Upper lobe of left lung (tissue), 4 donors: ENCODE results near the gene CEP41.
A peak's percentile ranks its signal among the peaks of the same experiment; 100 is the strongest.

Experiments
- POLR2A ChIP-seq, 4 donors: fragments of 450-650 bp; IDR thresholded peaks; one replicate each; pipeline ENCODE4 v1.5.1; 2016 to 2017; ENCODE audit warnings: antibody characterized with exemption in 4 of 4, mild to moderate bottlenecking in 2 of 4
- TF ChIP-seq, protein P1 (sequence below), 6 experiments: fragments of 450-650 bp in 4 of 6; fragments of 200-600 bp in 2 of 6; sonication (generic) in 2 of 6; IDR thresholded peaks; one replicate each; pipeline ENCODE4 v1.5.1; 2016 to 2019; ENCODE audit warnings: antibody characterized with exemption in 6 of 6

DNA sequence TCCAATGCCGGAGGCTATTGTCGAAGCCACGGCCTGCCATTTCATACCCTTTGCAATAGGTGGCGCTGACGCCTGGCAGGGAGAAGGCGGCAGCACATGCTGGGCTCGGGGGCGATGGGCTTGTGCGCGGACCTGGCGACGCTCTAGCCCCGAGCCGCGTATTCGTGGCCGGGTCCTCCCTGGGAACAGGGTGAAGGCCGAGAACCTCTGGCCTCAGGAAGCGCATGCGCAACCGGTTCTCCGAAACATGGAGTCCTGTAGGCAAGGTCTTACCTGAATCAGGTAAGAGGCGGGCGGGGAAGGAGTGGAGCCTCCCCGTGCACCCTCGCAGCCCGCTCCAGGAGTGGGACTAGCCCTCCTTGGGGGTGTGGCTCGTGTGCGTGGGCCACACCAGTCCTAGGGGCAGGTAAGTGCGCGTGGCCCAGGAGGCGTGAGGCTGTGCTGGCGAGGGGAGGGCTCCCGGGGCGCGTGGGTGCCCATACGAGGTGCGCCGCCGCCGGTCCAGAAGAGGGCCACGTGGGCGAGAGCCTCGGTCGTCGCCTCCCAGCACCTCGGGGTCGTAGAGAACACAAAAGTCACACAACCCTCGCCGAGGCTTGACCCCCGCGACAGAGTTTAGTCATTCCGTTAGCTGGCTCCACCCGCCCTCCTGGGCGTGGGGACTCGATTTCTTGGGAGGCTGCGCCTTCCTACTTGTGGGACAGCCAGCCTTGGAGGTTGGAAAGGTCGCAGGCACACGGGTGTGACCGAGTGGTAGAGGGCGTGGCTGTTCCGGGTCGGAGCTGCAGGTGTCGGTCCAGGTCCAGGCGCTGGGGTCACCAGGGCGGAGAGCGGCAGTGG, 45.5 kb upstream of the CEP41 start:
- TF ChIP-seq, protein P1, sequence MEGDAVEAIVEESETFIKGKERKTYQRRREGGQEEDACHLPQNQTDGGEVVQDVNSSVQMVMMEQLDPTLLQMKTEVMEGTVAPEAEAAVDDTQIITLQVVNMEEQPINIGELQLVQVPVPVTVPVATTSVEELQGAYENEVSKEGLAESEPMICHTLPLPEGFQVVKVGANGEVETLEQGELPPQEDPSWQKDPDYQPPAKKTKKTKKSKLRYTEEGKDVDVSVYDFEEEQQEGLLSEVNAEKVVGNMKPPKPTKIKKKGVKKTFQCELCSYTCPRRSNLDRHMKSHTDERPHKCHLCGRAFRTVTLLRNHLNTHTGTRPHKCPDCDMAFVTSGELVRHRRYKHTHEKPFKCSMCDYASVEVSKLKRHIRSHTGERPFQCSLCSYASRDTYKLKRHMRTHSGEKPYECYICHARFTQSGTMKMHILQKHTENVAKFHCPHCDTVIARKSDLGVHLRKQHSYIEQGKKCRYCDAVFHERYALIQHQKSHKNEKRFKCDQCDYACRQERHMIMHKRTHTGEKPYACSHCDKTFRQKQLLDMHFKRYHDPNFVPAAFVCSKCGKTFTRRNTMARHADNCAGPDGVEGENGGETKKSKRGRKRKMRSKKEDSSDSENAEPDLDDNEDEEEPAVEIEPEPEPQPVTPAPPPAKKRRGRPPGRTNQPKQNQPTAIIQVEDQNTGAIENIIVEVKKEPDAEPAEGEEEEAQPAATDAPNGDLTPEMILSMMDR (IDR thresholded peaks at IDR 0.05): peak; percentile 71 to 85 (median 76)
- no peak for TF ChIP-seq POLR2A (IDR thresholded peaks at IDR 0.05)
